Right lobe of liver (tissue), 6 donors: ENCODE measurements around the gene CNTN2. TPM values are rescaled to one million over a fixed set of nuclear protein-coding genes. Genes with fewer than 3 reads are reported as not detected.
A peak's percentile ranks its signal among the peaks of the same experiment; 100 is the strongest.

Experiments used
- ATAC-seq, 4 donors: fragments of 200-7000 bp; cut with Tn5 transposase; one replicate each; pipeline ENCODE4 v1.9.1; 2020; ENCODE audit warnings: mild to moderate bottlenecking in 4 of 4, moderate library complexity in 4 of 4
- DNase-seq, 3 donors: peaks; one replicate each; pipeline ENCODE4 v3.0.0-alpha.2; 2020
- H3K27ac ChIP-seq, 3 donors: fragments of 200-600 bp; one replicate each; pipeline ENCODE4 v1.8.0; 2022
- H3K27me3 ChIP-seq, 2 donors: fragments of 200-600 bp; one replicate each; pipeline ENCODE4 v1.8.0; 2022
- H3K36me3 ChIP-seq, 4 donors: fragments of 200-600 bp; sonication (generic) in 1 of 4; one replicate each; pipeline versions ENCODE4 v1.5.1 to v1.8.0; 2017 to 2022; ENCODE audit warnings: control low read depth in 1 of 4
- H3K4me1 ChIP-seq, 4 donors: fragments of 200-600 bp; sonication (generic) in 1 of 4; one replicate each; pipeline versions ENCODE4 v1.5.1 to v1.8.0; 2017 to 2022; ENCODE audit warnings: control low read depth in 1 of 4
- H3K4me3 ChIP-seq, 3 donors: fragments of 200-600 bp; one replicate each; pipeline ENCODE4 v1.8.0; 2022
- H3K9me3 ChIP-seq, 4 donors: fragments of 200-600 bp; sonication (generic) in 1 of 4; one replicate each; pipeline versions ENCODE4 v1.5.1 to v1.8.0; 2017 to 2022; ENCODE audit warnings: control low read depth in 1 of 4
- POLR2A ChIP-seq: fragments of 450-650 bp; IDR thresholded peaks from one replicate; pipeline ENCODE4 v1.6.1; 2017; ENCODE audit warnings: antibody characterized with exemption, mild to moderate bottlenecking
- WGBS: methylation state at CpG from one replicate; pipeline ENCODE4 v1.1.6; 2018; ENCODE audit warnings: low coverage, low lambda C conversion rate; ENCODE audit not compliant: insufficient coverage; ENCODE audit errors: missing lambda C conversion rate; 5-methylcytosine and 5-hydroxymethylcytosine counted together
- intact Hi-C, 2 donors: fragments of 100-400 bp; cut with DNase I; formaldehyde crosslinking; loops; one replicate each; pipeline versions ENCODE4 v1.11.2 to v1.14.1; 2022
- total RNA-seq, 6 experiments: library from RNA; depleted of rRNA in 2 of 6; stranded (reverse); fragments of >200 nt in 2 of 6; fragmentation: NEBNext Ultra II Directional in 3 of 6; extraction: Animal tissue kit (Norgen Biotek cat#: 25700) in 3 of 6; gene quantifications; one replicate each; pipeline versions ENCODE4 v1.1.0 to v1.2.4, GENCODE V29; 2016 to 2023
- TF ChIP-seq, protein P1 (sequence below), 4 donors: fragments of 200-600 bp in 3 of 4; fragments of 450-650 bp in 1 of 4; IDR thresholded peaks; one replicate each; pipeline versions ENCODE4 v1.5.1 to v1.8.0; 2016 to 2022; ENCODE audit warnings: antibody characterized with exemption in 4 of 4, mild to moderate bottlenecking in 2 of 4
- donor health status: DM: no; HTN: yes; CAD: no.
- donor health status: DM: no; HTN: no; CAD: no.
- donor health status: DM: no; HTN: no; CAD: no.
- donor health status: DM: no; HTN: yes; CAD: no.
- donor health status: DM: no; HTN: yes; CAD: no.

CNTN2 gene
- total RNA-seq, 6 experiments from 2014 or later, result 0.49 TPM; not detected in 5

DNA sequence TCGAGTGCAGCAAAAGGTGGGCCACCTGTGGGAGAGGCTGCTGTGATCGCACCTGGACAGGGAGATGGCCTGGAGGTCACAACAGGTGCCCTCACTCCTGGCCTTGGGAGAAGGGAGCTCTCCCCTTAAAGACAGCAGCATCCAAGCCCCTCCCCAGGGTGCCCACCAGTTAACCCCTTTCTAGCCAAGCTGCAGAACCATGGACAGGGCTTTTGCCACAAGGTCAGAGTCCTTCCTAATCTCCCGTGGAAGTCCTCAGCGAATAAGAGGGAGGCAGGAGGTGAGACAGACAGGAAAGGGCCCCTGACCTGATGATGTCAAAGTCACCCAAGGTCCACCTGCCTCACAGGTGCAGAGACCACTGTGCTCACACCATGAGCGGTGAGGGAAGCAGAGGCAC, 1.7 kb downstream of the CNTN2 start:
- TF ChIP-seq, protein P1, sequence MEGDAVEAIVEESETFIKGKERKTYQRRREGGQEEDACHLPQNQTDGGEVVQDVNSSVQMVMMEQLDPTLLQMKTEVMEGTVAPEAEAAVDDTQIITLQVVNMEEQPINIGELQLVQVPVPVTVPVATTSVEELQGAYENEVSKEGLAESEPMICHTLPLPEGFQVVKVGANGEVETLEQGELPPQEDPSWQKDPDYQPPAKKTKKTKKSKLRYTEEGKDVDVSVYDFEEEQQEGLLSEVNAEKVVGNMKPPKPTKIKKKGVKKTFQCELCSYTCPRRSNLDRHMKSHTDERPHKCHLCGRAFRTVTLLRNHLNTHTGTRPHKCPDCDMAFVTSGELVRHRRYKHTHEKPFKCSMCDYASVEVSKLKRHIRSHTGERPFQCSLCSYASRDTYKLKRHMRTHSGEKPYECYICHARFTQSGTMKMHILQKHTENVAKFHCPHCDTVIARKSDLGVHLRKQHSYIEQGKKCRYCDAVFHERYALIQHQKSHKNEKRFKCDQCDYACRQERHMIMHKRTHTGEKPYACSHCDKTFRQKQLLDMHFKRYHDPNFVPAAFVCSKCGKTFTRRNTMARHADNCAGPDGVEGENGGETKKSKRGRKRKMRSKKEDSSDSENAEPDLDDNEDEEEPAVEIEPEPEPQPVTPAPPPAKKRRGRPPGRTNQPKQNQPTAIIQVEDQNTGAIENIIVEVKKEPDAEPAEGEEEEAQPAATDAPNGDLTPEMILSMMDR (IDR thresholded peaks at IDR 0.05), result no peak
- TF ChIP-seq POLR2A, result no peak
- WGBS, result 33% methylated on average over 4 of the region's 5 CpGs
- no peaks in the 10 kb centered on the region for H3K36me3 ChIP-seq
- peaks cover 0 to 22% (median 9%) of the 10 kb centered on the region in 4 donors for H3K4me1 ChIP-seq
- no peaks in the 10 kb centered on the region for H3K27me3 ChIP-seq
- no peaks in the 10 kb centered on the region for H3K9me3 ChIP-seq
- intact Hi-C loops, result no loop called here
- DNase-seq (no peak), ATAC-seq (no peak)
- H3K4me3 ChIP-seq, result no peak overlapping the region
- H3K27ac ChIP-seq, result no peak overlapping the region

DNA sequence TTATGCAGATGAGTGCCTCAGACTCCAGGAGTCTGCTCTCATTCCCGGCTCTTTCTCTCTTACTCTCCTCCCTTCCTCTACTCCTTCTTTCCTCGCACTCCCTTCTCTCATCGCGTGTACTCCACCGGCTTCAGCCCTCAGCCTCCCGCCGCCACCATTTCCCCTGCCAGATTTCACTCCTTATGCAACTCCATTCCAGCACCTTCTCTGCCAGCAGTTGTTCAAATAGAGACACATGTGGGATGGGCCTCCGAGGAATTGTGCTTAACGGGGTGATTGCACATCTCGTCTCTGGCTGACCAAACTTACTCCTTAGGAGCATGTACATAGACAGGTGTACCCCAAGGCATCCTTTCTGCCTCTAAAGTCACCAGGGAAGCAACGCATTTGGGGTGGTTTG, 2.1 kb downstream of the CNTN2 start:
- H3K27ac ChIP-seq, result no peak overlapping the region
- no peaks in the 10 kb centered on the region for H3K9me3 ChIP-seq
- intact Hi-C loops, result no loop called here
- DNase-seq (peak in 1 of 3 donors; percentile 63), ATAC-seq (peak; percentile 8 to 49 (median 30))
- H3K4me1 ChIP-seq, result peaks cover 0 to 23% (median 9%) of the 10 kb centered on the region in 4 donors
- no peaks in the 10 kb centered on the region for H3K36me3 ChIP-seq
- no peak overlapping the region for H3K4me3 ChIP-seq
- WGBS, result 20% methylated on average over 9 of the region's 11 CpGs
- TF ChIP-seq POLR2A, result no peak
- TF ChIP-seq, protein P1 (IDR thresholded peaks at IDR 0.05), result no peak
- no peaks in the 10 kb centered on the region for H3K27me3 ChIP-seq

GRCh38 chr1:205046870-205047269, 3.9 kb downstream of the CNTN2 start:
- ATAC-seq, result no peak
- intact Hi-C loops, result no loop called here
- H3K4me3 ChIP-seq, result no peak overlapping the region
- DNase-seq, result no peak
- H3K27ac ChIP-seq, result no peak overlapping the region
- TF ChIP-seq POLR2A, result no peak
- TF ChIP-seq, protein P1 (IDR thresholded peaks at IDR 0.05), result no peak
- peaks cover 0 to 9% (median under 1%) of the 10 kb centered on the region in 4 donors for H3K4me1 ChIP-seq
- WGBS, result 75% methylated on average over 2 of the region's 4 CpGs
- H3K9me3 ChIP-seq, result no peaks in the 10 kb centered on the region
- H3K36me3 ChIP-seq, result no peaks in the 10 kb centered on the region
- no peaks in the 10 kb centered on the region for H3K27me3 ChIP-seq

DNA sequence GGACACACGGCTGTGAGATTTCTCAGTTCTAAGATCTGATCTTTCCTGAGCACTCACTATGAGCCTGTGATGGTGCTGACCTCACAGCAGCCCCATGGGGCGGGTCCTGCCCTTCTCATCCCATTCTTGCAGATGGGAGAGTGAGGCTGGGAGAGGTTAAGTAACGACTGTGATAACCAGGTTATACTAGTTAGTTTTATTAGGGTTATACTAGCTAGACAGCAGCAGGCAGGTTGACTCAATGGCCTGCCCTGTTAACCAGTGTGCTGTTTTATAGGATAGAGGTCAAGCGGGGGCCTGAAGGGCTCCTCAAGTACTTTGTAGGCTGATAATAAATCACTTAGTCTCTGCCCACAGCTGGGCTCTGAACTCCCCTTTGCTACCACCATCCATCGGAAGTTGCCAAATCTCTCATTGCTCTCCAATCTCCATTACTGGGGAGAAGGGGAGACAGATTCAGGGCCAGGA, 4.8 kb downstream of the CNTN2 start:
- H3K9me3 ChIP-seq, result no peaks in the 10 kb centered on the region
- H3K4me3 ChIP-seq, result no peak overlapping the region
- TF ChIP-seq, protein P1 (IDR thresholded peaks at IDR 0.05), result no peak
- no peak for TF ChIP-seq POLR2A
- H3K27me3 ChIP-seq, result no peaks in the 10 kb centered on the region
- DNase-seq, result no peak
- H3K36me3 ChIP-seq, result no peaks in the 10 kb centered on the region
- intact Hi-C loops, result no loop called here
- peaks cover 0 to 6% (median 0%) of the 10 kb centered on the region in 4 donors for H3K4me1 ChIP-seq
- no peak overlapping the region for H3K27ac ChIP-seq
- no peak for ATAC-seq
- WGBS, result no CpG with 5 or more reads among the region's 5 CpGs

DNA sequence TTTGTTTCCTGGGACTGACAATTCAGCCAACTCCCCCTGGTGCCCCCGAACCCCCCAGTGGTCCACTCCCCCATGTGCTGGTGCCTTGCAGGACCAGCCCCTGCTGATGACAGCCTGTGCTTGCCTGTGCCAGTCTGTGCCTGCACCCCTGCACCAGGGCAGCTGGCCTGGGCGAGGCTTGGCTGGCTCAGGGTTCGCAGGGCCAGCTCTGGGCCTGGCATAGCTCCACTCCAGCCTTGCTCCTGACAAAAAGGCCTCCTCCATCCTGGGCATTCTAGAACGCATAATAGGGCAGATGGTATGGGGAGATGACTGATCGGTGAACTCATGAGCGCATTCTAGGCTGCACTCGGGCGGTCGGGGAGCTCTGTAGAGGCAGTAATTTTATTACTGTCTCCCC, 5.4 kb downstream of the CNTN2 start:
- TF ChIP-seq, protein P1 (IDR thresholded peaks at IDR 0.05), result no peak
- no peak for TF ChIP-seq POLR2A
- Histone ChIP-seq H3K9me3 (no peaks in the 10 kb centered on the region), H3K36me3 (no peaks in the 10 kb centered on the region), H3K4me1 (peaks cover 0 to 6% (median 0%) of the 10 kb centered on the region in 4 donors), H3K4me3 (no peak overlapping the region), H3K27me3 (no peaks in the 10 kb centered on the region), H3K27ac (no peak overlapping the region)
- intact Hi-C loops, result no loop called here
- ATAC-seq, result peak in 1 of 4 donors; percentile 34
- peak in 1 of 3 donors; percentile 73 for DNase-seq
- WGBS, result 78% methylated on average over 8 of the region's 9 CpGs
